ENCODE results near the gene PRICKLE2.

The PRICKLE2 gene

DNA sequence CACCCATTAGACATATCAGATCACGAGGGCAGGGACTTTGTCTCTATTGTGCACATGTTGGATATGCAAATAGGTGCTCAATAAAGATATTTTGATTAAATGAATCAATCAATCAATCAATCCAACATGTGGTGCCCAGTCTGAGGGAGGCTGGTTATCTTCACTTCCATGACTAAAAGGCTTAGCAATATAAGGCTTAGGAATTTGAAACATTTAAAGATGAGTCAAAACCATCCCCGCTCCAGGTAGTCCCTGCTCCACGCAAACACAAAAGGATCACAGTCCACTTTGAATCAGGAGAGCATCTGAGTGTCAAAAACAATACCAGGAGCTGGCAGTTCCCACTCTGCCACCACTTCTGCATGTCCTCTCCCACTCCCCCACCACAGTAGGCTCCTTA, 25.8 kb upstream of the PRICKLE2 start:
- DNase-seq: no peak

DNA sequence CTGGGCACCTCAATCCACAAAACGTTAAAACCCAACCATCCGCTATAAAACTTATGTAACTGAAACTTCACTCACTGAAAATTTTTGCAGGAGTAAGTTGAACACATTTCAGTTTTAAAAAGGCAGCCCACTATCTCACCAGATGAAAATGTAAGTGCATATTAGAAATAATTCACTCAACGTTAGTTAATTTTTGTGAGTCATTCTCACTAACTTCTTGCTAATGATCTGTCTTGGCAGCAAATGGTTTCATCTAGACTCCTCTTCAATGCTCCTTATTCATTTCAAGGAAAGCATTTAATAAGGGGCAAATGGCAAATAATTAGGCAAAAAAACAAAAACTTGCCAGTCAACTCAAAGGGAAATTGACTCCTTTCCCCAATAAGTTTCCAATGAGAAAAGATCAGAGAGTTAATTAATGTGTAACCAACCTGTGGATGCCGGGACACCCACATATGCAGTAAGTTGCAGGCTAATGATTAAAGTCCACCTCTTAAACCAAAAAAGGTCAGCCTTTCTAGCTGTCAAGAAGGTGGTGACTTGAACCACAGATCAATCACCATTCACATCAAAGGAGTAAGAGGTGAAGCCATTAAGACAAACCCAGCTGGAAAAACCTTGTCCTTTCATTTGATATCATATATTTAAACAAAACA, 22.9 kb upstream of the PRICKLE2 start:
- DNase-seq: no peak

DNA sequence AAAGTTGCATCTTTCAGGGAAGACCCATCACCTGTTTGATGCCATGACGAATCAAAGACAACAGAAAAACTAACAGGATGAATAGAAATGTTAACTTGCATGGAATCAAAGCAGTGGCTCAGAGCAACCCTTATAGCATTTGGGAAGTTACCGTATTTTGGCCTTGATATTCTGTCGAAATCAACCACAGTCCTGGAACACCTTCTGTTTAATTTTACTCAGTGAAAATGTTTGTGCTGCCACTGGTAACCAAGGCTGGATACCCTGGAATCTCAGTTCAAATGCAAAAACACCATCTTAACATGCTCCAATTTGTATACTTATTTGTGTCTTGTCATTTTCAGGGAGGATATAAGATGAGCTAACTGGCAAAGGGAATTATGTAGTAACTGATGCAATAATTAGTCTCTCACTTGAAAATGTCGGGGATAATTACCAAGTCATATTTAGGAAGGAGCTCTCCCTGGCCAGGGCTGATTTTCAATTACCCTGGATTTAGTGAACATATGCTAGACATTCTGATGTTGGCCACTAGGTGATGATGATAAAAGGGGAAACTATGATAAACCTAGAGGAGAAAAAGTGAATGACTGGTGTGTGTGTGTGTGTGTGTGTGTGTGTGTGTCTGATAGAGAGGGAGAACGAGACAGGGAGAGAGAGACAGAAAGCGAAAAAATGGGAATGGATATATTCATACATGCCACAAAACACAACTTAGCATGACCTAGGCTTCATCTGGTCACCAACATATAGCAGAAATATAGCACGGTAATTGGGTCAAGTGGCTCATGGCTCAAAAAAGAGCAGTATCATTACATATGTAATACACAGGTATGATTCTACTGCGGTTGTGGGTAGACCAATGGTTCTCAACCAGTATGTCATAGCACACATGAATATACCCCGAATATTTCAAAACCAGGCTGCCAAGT, 19.0 kb upstream of the PRICKLE2 start:
- DNase-seq: no peak

DNA sequence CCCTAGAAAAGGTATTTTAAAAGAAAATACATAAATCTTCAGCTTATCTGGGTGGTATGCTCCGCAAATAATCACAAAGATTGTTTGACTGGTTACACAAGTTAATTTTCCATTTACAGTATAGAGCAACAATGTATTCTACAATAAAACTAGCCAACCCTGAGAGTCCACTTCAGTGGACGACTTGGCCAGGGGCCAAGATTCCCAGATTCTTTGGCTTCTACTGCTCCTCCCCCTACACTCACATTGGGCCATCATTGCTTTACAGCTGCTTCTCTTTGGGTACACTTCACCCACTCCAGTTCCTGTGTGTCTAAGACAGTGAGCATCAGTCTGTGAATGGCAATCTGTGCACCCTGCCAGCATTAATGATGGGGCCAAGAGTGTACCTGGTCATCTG, 17.2 kb upstream of the PRICKLE2 start:
- no peak for DNase-seq

DNA sequence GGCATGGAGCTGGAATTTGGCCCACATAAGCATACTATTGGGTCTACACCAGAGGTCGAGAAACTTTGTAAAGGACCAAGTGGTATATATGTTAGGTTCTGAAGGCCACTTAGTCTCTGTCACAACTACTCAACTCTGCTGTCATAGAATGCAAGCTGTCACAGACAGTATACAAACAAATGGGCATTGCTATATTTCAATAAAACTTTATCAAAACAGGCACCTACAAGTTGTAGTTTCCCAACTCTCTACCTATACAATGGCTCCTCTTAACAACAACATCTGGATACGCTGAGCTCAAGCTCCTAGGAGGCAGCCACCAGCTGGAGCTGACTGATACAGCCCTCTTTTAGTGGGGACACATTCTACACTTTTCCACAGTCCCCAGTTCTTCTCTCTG, 15.7 kb upstream of the PRICKLE2 start:
- DNase-seq: no peak

DNA sequence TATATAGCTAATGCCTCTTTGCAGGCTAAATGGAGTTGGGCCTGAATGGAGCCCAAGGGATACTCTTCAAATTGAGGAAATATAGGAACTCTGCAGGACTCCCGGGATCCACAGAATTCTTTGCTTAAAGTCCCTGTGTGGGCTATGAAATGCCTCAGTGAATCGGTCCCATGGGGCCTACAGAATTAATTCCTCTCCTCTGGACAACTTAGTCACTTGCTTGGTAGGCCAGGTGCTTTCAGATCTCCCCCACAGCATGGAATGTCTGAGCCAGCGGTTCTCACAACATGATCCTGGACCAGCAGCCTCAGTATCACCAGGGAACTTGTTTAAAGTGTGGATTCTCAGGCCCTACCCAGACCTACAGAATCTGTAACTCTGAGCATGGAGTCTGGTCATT, 15.1 kb upstream of the PRICKLE2 start:
- DNase-seq: no peak

DNA sequence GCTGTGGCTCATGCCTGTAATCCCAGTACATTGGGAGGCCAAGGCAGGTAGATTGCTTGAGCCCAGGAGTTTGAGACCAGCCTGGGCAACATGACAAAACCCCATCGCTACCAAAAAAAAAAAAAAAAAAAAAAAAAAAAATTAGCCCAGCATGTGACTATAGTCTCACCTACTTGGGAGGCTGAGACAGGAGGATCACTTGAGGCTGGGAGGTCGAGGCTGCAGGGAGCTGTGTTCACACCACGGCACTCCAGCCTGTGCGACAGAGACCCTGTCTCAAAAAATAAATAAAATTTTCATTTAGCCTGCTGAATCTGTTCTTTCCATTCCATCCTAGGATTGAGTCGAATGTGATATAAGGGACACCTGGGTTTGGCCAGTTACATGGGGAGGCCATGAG, 14.6 kb upstream of the PRICKLE2 start:
- no peak for DNase-seq

DNA sequence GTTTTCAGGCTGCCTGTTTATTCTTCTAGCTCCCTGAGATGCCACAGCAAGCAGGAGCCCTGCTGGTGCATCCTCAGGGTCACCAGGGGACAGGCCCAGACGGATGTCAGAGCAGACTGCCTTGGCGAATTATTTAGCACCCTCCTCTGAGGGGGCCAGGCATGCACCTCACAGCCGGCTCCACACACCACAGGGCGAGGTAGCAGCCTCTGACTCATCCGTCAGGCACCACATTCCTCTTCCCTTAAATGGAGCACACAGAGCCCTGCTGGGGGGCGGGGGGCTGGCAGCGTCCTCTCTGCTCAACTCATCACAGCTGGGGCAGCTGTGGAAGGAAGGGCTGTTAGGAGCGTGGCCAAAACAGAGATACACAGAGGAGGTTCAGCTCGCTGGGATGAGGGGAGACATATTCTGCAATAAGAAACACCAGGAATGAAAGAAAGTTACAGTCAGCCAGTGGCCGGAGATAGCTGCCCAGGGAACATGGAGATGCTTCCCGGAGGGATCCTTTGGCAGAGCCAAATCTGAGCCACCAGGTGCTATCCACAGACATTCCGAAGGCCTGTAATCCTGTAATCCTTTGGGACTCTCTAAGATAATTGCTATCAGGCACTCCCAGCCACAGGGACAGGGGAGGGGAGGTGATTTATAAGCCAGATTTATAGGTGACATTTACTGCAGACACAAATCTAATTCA, 13.9 kb upstream of the PRICKLE2 start:
- no peak for DNase-seq

DNA sequence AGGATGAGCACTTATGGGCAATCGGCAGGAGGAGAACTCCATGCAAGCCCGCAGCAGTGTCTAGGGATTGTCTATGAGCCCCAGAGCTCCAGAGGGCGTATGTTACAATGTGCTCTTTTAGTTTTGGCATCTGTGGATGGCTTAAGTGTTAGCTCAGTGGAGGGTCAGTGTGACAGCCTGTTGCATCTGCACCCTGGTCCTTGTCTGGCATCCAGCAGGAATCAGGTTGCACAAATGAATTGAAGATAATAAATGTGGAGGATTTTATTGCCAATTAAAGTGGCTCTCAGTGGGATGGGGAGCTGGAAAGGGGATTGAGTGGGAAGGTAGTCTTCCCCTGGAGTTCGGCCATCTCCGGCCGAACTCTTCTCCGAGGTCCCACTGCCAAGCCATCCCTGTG, 11.8 kb upstream of the PRICKLE2 start:
- DNase-seq: no peak

DNA sequence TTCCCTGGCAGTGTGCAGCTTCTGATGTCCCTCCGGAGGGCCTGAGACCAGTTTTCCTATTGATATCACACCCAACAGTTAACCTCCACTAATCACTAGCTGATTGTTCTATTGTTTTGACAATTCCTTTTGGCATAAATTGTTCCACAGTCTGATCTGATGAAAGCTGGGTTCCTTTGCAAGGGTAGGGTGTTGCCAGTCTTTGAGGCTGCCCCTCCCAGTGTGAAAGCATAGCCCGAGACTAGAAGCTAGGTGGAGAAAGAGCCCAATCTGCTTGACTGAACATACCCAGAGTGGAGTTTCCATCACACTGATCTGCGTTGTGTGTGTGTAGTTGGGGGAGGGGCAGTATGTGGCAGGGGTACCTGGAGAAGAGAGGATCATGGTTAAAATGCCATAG, 10.3 kb upstream of the PRICKLE2 start:
- no peak for DNase-seq

DNA sequence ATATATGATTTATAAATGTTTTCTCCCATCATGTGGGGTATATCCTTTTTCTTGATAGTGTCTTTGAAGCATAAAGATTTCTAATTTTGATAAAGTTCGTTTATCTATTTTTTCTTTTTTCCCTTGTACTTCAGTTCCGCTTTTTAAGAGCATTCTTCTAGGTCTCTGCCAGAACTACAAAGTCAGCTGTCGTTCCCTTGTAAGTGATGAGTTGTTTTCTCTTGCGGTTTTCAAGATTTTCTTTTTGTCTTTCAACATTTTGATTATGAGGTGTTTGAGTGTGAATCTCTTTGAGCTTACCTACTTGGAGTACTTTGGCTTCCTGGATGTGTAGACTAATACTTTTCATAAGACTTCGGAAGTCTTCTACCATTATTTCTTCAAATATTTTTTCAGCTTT, 9.3 kb upstream of the PRICKLE2 start:
- no peak for DNase-seq

DNA sequence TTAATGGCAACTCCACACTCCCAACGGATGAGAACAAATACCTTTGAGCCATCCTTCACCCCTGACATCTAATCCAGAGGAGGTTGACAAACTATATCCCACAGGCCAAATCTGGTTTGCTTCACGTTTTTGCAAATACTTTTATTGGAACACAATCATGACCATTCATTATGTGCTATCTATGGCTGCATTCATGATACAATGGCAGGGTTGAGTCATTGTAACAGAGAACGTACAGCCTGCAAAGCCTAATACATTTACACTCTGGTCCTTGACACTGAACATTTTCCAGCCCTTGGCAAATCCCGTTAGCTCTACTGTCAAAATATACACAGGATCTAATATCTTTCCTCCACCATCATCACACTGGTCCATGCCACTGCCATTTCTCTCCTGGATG, 7.6 kb upstream of the PRICKLE2 start:
- DNase-seq: no peak

DNA sequence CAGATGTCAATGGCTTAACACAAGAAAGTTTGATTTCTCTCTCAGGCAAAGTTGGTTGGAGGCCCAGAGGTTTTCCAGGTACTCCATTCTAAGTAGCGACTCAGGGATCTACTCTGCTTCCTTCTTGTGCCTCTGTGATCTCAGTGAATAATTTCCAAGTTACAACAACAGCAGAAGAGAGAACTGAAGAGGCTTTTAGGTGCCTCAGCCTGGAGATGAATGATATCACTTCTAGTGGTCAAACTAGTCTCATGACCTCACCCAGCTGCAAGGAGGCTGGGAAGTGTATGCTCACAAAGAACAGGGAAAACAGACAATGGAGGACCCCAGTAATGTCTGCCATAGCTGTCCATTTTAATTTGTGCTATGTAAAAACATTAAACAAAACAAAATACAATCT, 4.6 kb upstream of the PRICKLE2 start:
- no peak for DNase-seq

DNA sequence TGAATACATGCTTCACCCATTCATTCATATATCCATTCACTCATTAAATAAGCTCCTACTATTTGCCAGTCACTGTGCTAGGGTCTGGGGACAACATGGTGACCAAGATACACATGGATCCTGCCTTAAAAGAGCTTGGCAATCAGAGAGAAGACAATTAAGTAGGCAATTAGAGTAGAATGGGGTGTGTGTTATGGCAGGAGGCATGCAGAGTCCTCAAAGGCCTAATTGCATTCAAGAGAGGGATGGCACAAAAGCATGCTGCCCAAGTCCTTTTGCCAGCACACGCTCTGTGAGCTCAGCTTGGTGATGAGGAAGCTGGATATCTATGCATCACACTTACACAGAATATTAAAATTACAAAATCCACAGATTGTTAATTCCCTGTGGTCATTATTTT, 2.8 kb upstream of the PRICKLE2 start:
- DNase-seq: no peak

DNA sequence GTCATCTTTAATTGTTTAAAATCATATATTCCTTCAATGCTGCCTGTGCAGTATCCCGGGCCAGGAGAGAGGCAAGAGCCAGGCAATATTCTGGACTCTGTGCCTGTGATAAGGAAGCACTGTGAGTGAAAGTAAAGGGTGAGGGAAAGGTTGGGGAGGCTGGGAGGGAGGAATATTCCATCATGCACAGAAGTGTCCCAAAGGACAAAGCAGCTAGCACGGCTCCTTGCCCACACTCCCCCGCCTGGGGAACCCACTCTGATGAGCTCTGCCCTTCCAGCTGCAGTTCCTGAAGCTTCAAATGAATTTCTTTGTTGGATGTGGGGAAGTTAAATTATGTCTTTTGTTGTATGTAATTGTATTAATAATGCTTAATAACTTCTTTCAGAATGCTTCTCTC, 1.5 kb upstream of the PRICKLE2 start:
- DNase-seq: no peak

DNA sequence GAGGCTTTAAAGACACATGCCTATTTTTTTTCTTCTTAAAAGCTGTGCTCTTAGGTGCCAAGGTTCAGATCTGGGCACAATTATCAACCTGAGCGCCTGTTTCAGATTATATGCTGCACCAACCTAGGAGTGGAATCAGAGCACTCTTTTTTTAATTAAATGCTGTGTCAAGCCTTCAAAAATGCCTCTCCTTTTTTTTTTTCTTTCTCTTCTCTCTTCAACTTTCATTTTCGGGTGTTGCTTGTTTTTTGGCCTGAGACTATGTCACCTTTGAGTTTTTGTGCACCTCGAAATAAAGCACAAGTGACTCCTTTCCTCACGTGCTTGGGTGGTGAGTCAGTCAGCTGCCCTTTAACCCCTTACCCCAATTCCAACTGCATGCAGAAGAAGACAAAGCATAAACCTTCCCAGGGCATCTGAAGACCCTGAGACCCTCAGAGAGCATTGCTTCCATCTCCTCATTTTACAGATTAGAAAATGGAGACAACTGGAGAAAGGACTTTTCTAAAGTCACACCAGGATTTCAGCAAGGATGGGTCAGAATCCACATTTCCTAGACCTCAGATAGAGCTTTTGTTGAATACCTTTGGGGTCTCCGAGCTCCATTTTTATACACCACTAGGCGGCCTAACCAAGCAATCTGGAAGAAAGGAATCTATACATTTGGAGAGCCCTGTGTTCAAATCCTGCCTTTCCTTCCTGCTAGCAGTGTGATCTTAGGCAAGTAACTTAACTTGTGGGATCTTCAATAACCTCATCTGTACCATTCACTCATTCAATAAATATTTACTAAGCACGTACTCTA, 631 bp upstream of the PRICKLE2 start:
- no peak for DNase-seq

DNA sequence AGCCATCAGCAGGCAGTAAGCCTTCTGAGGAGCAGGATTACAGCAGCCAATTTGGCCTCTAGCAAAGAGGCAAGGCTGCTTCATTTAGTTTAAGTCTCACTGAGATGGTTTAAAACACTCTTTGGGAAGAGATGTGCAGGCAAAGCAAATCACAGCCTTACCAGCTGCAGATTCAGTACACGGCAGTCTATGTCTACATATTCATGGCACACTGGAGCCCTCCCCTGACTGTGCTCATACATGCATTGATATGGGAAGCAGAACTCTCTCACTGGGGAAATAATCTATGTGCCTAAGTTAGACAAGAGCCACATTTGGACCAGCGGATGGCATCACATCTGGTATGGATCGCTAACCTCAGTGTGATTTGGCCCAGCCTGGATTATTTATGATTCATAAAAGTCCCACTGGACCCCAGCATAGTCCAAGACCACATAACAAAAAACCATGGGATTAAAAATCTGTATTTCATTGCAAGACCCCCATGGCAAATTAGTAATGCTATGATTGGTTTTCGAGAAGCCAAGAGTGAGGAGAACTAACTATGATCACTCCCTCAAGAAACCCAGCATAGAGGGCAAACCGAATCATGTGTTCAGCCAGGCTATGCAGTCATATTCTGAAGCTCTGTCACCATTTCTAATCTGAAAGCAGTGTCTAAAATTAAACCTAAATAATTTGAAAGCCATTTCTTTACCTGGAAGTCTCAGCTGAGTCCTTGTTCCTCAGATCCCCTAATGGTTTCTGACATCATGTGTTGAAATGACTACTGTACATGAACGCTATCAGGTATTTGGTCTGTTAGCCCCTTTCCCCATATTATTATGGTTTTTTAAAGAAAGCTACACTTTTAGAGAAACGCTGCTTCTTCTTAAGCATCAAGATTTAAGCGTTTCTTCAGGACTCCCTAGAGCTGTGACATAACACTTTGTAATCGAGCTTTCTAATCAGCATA, 1.2 kb downstream of the PRICKLE2 start:
- DNase-seq: no peak

DNA sequence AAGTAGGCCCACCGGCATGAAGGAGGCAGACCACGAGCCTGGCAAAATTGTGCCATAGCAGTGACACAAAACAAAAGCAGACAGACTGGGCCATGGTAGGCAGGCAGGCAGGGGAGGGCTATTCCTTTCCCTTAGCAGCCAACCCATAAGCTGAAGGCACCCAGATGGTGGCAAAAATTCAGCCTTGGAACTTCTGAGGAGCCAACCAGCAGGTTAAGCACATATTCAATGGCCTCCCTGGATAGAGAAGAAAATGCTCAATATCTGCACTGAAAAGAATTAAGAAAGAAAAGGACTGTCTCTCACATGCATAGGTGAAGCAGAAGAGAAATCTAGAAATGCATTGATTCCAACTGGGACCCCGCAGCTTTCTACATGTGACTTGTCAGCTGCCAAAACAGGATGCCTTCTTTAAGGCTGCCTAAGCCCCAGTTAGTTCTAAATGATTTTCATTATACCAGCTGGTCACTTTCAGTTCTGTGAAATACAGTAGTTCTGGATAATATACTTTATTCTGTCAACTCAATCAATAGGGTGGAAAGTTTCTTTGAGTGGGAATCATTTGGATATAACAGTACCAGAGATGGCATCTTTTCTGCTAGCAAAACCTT, 2.7 kb downstream of the PRICKLE2 start:
- no peak for DNase-seq

DNA sequence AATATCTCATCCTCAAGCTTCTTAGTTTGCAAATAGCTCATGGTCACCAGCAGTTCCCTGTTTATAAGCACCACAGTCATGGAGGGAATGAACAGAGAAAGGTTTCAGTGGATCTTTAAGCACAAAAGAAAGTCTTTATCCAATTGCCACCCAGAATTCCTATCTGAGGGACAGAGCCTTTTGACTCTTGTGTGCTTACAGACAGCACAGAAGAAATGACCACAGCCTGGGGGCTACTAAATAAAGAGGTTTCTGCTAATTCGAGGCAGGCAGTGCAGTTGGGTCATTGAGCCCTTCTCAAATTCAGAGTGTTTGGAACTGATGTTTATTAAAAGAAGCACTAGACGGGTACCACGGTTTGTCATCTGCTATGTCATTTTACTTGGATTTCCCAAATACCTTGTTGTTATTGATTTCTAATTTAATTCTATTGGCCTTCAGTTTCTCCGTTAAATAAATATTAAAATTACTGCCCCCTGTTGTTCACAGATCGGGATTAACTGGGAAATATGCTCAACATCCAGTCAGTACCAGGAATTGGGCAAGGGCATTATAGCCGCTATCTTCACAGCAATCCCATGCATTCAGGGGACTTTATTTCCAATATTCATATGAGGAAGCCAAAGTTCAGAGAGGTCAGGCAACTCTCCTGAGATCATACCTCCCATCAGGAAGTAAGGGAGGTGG, 3.6 kb downstream of the PRICKLE2 start:
- DNase-seq: no peak

DNA sequence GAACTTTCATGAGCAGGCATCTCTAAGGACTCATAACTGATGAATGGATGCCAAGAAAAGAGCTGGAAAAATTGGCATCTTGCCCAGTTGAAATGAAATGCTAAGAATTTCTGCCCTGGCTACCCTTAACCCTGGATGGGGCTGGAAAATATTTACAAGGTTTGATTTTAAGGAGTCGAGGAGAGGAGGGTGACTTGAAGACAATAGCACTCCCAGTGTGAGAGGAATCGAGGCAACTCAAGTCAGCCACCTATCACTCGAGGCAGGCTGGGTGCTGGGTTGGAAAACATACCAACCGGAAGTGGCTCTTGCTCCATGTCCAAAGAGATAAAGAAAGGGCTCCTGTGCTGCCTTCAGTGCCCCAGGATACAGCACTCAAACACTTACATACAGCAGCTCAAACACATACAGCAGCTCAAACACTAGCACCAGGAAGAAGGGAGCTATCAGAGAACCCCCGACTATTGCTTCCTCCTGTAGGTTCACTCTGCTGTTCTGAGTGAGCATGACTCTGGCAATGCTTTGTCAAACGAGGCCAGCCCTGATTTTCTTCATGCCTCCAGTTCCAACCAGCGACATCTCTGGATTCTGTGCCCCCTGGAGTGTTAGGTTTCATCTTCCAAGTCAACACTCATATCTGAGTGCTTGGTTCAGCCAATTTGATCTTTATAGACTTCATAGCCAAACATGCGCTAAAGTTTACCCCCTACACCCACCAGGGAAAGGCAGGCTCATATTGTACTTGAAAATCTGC, 4.9 kb downstream of the PRICKLE2 start:
- DNase-seq: no peak
